Common myeloid progenitor, CD34-positive (primary cell): Measurements from ENCODE around the gene MATN1.

ENCODE experiments used
- CTCF ChIA-PET: fragments of 350-600 bp; sonication (Branson Sonifier 250); formaldehyde crosslinking; loops from one replicate; lab custom pipeline; 2021; ENCODE audit warnings: antibody characterized with exemption; lab: Charles Lee
- POLR2A ChIA-PET: fragments of 350-600 bp; sonication (Branson Sonifier 250); formaldehyde crosslinking; loops from one replicate; lab custom pipeline; 2021; ENCODE audit warnings: antibody characterized with exemption; lab: Charles Lee
- DNase-seq, 3 donors: peaks; one replicate each; pipeline versions ENCODE4 v3.0.0 to v3.0.0-alpha.2; 2013
- H3K27ac ChIP-seq, 2 experiments: 1 replicate in 1 of 2; 2 replicates in 1 of 2; pipeline ENCODE4 v1.7.0; 2013; ENCODE audit warnings: inconsistent platforms in 2 of 2, low read length in 2 of 2, mild to moderate bottlenecking in 2 of 2, low read depth in 1 of 2, moderate library complexity in 1 of 2; ENCODE audit not compliant: severe bottlenecking in 2 of 2, insufficient read depth in 1 of 2, poor library complexity in 1 of 2
- H3K27me3 ChIP-seq, 5 experiments: replicated peaks in 2 of 5; 1 replicate in 3 of 5; 2 replicates in 2 of 5; pipeline versions ENCODE4 v1.6.1 to v1.7.0; 2013; ENCODE audit warnings: low read length in 4 of 5, mild to moderate bottlenecking in 2 of 5, moderate library complexity in 2 of 5, inconsistent platforms in 1 of 5; ENCODE audit not compliant: insufficient read depth in 5 of 5, control insufficient read depth in 4 of 5
- H3K36me3 ChIP-seq, 4 experiments: 1 replicate in 2 of 4; 2 replicates in 2 of 4; pipeline versions ENCODE4 v1.6.1 to v1.7.0; 2013; ENCODE audit warnings: low read length in 3 of 4, control low read depth in 1 of 4, mild to moderate bottlenecking in 1 of 4; ENCODE audit not compliant: control insufficient read depth in 4 of 4, insufficient read depth in 4 of 4
- H3K4me1 ChIP-seq, 4 experiments: 1 replicate in 3 of 4; 2 replicates in 1 of 4; pipeline versions ENCODE4 v1.6.1 to v1.7.1; 2013; ENCODE audit warnings: low read length in 3 of 4, mild to moderate bottlenecking in 3 of 4, control low read depth in 1 of 4, inconsistent platforms in 1 of 4, moderate library complexity in 1 of 4; ENCODE audit not compliant: control insufficient read depth in 4 of 4, insufficient read depth in 4 of 4; ENCODE audit errors: control extremely low read depth in 1 of 4
- H3K4me3 ChIP-seq, 7 experiments: 1 replicate in 4 of 7; 2 replicates in 3 of 7; pipeline versions ENCODE4 v1.5.1 to v1.7.0; 2013; ENCODE audit warnings: mild to moderate bottlenecking in 7 of 7, low read length in 6 of 7, moderate library complexity in 6 of 7, inconsistent platforms in 2 of 7, low read depth in 2 of 7, control low read depth in 1 of 7; ENCODE audit not compliant: insufficient read depth in 4 of 7, control insufficient read depth in 1 of 7; ENCODE audit errors: extremely low read depth in 1 of 7
- H3K9me3 ChIP-seq, 5 experiments: 1 replicate in 4 of 5; 2 replicates in 1 of 5; pipeline versions ENCODE4 v1.6.1 to v1.7.1; 2013; ENCODE audit warnings: low read length in 4 of 5, mild to moderate bottlenecking in 2 of 5, inconsistent platforms in 1 of 5, low read depth in 1 of 5, moderate library complexity in 1 of 5; ENCODE audit not compliant: control insufficient read depth in 4 of 5, insufficient read depth in 2 of 5; ENCODE audit errors: control extremely low read depth in 1 of 5
- WGBS: methylation state at CpG from one replicate; pipeline ENCODE4 v1.1.5; 2013; ENCODE audit not compliant: insufficient coverage; 5-methylcytosine and 5-hydroxymethylcytosine counted together

Gene MATN1

GRCh38 chr1:30714536-30715090 is 8.8 kb downstream of the MATN1 start:
- no peaks in the 10 kb centered on the region for H3K36me3 ChIP-seq
- CTCF ChIA-PET, result interaction anchor here (1.0 kb wide), 1 partner anchor 64 kb away, joined by 3 read pairs; no protein-coding TSS in a partner anchor
- no peak overlapping the region for H3K4me3 ChIP-seq
- over 99% methylated on average over 8 of the region's 8 CpGs for WGBS
- DNase-seq, result no peak
- POLR2A ChIA-PET, result no interaction called here
- peaks cover 0 to 10% (median 0%) of the 10 kb centered on the region in 5 experiments for H3K9me3 ChIP-seq
- H3K27ac ChIP-seq, result no peak overlapping the region
- H3K4me1 ChIP-seq, result peaks cover 0 to 11% (median 11%) of the 10 kb centered on the region in 4 experiments
- peaks cover 0 to 4% (median 0%) of the 10 kb centered on the region in 5 experiments for H3K27me3 ChIP-seq

- no peak overlapping the region for H3K27ac ChIP-seq
- no peak overlapping the region for H3K4me3 ChIP-seq
- DNase-seq, result no peak
- peaks cover 0 to 4% (median 0%) of the 10 kb centered on the region in 5 experiments for H3K27me3 ChIP-seq
- H3K9me3 ChIP-seq, result peaks cover 0 to 10% (median 0%) of the 10 kb centered on the region in 5 experiments
- POLR2A ChIA-PET, result no interaction called here
- CTCF ChIA-PET, result no interaction called here
- H3K4me1 ChIP-seq, result peaks cover 0 to 5% (median 5%) of the 10 kb centered on the region in 4 experiments
- WGBS, result no CpG with 5 or more reads among the region's 4 CpGs
- H3K36me3 ChIP-seq, result no peaks in the 10 kb centered on the region
Measured at GRCh38 chr1:30714025-30714424, 9.4 kb downstream of the MATN1 start.

- WGBS, result 98% methylated on average over 8 of the region's 12 CpGs
- DNase-seq, result peak in 1 of 3 donors; percentile 41
- POLR2A ChIA-PET, result no interaction called here
Measured at GRCh38 chr1:30713311-30713710, 10.1 kb downstream of the MATN1 start.

GRCh38 chr1:30712583-30712982 is 10.8 kb downstream of the MATN1 start:
- H3K27me3 ChIP-seq, result peaks cover 0 to 4% (median 0%) of the 10 kb centered on the region in 5 experiments
- H3K36me3 ChIP-seq, result no peaks in the 10 kb centered on the region
- peaks cover 0 to 10% (median 0%) of the 10 kb centered on the region in 5 experiments for H3K9me3 ChIP-seq
- POLR2A ChIA-PET, result no interaction called here
- 94% methylated on average over 3 of the region's 6 CpGs for WGBS
- no peaks in the 10 kb centered on the region for H3K4me1 ChIP-seq
- H3K27ac ChIP-seq, result no peak overlapping the region
- no peak for DNase-seq
- CTCF ChIA-PET, result no interaction called here
- H3K4me3 ChIP-seq, result no peak overlapping the region

More at GRCh38 chr1:30713311-30713710, 10.1 kb downstream of the MATN1 start:
- Histone ChIP-seq H3K9me3 (peaks cover 0 to 10% (median 0%) of the 10 kb centered on the region in 5 experiments), H3K36me3 (no peaks in the 10 kb centered on the region), H3K27me3 (peaks cover 0 to 4% (median 0%) of the 10 kb centered on the region in 5 experiments), H3K27ac (no peak overlapping the region), H3K4me1 (no peaks in the 10 kb centered on the region), H3K4me3 (no peak overlapping the region)
- CTCF ChIA-PET, result no interaction called here

GRCh38 chr1:30710407-30710806 is 13.0 kb downstream of the MATN1 start:
- no peak overlapping the region for H3K4me3 ChIP-seq
- WGBS, result 0% methylated on average over 1 of the region's 2 CpGs
- H3K27me3 ChIP-seq, result peaks cover 0 to 9% (median 1%) of the 10 kb centered on the region in 5 experiments
- ChIA-PET POLR2A (no interaction called here), CTCF (no interaction called here)
- H3K9me3 ChIP-seq, result peaks cover 0 to 6% (median 0%) of the 10 kb centered on the region in 5 experiments
- no peaks in the 10 kb centered on the region for H3K4me1 ChIP-seq
- no peak for DNase-seq
- H3K36me3 ChIP-seq, result no peaks in the 10 kb centered on the region
- H3K27ac ChIP-seq, result no peak overlapping the region

- DNase-seq, result no peak
- CTCF ChIA-PET, result interaction anchor here (1.0 to 3.1 kb wide), 7 partner anchors 9 to 1820 kb away, joined by 3 to 8 read pairs (median 4); no protein-coding TSS in a partner anchor
- POLR2A ChIA-PET, result interaction anchor here (0.6 kb wide), 2 partner anchors 9 to 1589 kb away, joined by 3 to 6 read pairs; no protein-coding TSS in a partner anchor
- H3K4me1 ChIP-seq, result no peaks in the 10 kb centered on the region
- H3K9me3 ChIP-seq, result no peaks in the 10 kb centered on the region
- H3K36me3 ChIP-seq, result no peaks in the 10 kb centered on the region
- H3K27ac ChIP-seq, result no peak overlapping the region
- no peak overlapping the region for H3K4me3 ChIP-seq
- 77% methylated on average over 6 of the region's 8 CpGs for WGBS
- H3K27me3 ChIP-seq, result peaks cover 0 to 9% (median 1%) of the 10 kb centered on the region in 5 experiments
Measured at GRCh38 chr1:30708361-30708728, 15.0 kb downstream of the MATN1 start.
